ENCODE data around the gene PAX5.
A peak's percentile ranks its signal among the peaks of the same experiment; 100 is the strongest.

The PAX5 gene

DNA sequence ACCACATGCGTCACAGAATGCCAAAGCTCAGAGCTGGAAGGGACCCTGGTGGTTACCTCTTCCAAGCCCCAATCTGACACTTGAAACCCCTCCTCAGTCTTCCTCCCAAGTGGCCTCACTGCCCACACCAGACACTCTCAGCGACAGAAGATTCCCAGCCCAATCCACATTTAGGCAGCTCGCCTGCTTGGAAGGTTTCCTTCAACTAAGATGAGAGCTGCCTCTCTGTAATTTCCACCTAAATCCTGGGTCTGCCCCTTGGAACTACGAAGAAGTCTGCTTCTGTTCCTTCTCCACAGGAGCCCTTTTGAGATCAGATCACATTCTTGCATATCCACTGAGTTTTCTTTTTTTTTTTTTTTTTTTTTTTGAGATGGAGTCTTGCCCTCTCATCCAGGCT is 83.7 kb downstream of the PAX5 start:
- no peak for DNase-seq

- DNase-seq, result no peak
Observed at GRCh38 chr9:36949466-36949865, 84.6 kb downstream of the PAX5 start.

- no peak for DNase-seq
Observed at GRCh38 chr9:36948051-36948450, 86.0 kb downstream of the PAX5 start.

DNA sequence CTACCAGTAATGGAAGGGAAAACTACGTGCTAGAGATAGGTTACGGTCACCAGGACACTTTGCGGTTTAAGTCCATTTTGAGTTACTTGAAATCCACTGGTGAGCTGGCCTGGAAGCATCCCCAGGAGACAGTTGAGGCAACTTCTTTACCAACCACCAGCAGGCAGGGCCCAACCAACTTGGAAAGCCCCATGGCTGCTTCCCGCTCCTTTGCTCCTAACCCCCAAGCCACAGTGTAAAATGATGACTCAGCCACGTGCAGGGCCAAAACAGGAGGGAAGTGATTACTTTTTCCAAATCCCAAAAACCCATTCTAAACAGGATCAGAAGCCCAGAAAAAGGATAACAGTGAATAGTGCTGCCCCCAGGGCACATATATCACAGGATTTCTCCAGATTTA is 87.4 kb downstream of the PAX5 start:
- DNase-seq, result no peak

DNA sequence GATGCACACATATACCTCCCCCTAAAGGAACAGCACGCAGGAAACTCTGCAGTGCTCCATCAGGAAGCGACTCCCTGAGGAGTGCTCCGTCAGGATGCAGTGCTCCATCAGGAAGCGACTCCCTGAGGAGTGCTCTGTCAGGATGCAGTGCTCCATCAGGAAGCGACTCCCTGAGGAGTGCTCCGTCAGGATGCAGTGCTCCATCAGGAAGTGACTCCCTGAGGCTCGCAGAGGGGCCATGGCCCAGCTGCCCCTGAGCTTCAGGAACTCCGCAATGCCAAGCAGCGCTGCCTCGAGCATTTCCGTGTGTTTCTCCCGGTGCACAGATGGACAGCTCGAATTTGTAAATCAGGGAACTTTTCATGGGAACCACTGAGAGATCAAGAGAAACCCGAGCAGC is 88.1 kb downstream of the PAX5 start:
- DNase-seq, result no peak

DNA sequence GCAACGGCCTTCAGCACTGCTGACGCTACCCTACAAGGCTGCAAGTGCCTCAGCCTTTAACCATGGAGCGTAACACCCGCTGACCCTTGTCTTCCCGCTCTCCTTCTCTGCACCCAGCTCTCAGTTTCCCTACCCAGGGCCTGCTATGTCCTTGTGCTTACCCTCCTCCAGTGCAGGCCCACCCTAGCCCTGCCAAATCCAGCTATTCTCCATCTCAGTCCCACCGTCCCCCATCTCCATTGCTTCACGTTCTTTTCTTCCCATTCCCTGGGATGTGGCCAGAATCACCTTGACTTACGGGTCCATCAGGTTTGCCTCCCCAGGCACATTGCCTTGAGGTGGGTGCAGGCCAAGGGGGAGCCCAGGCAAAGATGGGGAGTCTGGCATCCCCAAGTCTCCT is 91.2 kb downstream of the PAX5 start:
- DNase-seq, result no peak

DNA sequence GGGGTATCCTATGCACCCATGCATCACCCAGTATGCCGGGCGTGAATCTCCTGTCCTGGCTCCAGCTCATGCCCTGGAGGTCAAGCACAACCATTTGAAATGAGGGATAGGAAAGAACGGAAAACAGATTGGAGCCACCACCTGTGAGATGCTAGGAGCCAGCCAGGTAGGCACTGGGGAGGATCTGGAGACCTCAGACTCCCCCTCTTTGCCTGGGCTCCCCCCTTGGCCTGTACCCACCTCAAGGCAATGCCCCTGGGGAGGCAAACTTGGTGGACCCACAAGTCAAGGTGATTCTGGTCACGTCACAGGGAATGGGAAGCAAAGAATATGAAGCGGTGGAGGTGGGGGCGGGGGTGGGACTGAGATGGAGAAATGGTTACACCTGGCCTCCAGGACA is 92.6 kb downstream of the PAX5 start:
- no peak for DNase-seq

DNA sequence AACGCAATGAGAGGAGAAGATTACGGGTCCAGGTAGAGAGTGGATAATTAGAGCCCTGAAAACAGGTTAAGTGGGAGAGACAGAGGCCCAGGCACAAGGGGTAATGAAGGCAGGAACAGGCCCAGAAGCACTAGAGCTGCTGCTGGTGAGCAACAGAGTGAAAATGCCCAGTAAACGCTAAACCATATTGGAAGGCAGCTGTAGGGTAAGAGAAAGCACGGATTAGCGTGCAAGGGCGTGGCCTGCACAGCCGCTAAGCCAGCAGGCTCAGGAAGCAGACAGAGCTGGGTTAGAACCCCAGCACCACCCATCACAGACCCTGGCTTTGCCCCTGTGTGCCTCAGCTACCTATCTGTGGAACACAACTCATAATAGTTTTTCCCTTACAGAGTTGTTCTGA is 93.2 kb downstream of the PAX5 start:
- no peak for DNase-seq

DNA sequence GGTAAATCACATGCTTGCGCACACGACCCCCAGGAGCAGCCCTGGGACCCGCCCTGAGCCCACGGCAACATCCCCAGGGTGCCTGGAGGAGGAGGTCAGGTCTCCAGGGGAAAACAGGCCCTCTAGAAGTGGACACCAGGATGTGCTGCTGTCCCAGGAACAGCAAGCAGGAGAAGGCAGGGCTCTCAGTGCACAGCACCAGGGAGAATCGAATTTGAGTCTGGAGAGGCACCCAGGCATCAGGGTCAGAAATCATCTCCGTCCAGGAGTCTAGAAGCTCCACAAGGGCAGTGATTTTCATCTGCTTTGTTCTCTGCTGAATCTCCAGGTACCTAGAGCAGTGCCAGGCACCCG is 93.6 kb downstream of the PAX5 start:
- no peak for DNase-seq

DNA sequence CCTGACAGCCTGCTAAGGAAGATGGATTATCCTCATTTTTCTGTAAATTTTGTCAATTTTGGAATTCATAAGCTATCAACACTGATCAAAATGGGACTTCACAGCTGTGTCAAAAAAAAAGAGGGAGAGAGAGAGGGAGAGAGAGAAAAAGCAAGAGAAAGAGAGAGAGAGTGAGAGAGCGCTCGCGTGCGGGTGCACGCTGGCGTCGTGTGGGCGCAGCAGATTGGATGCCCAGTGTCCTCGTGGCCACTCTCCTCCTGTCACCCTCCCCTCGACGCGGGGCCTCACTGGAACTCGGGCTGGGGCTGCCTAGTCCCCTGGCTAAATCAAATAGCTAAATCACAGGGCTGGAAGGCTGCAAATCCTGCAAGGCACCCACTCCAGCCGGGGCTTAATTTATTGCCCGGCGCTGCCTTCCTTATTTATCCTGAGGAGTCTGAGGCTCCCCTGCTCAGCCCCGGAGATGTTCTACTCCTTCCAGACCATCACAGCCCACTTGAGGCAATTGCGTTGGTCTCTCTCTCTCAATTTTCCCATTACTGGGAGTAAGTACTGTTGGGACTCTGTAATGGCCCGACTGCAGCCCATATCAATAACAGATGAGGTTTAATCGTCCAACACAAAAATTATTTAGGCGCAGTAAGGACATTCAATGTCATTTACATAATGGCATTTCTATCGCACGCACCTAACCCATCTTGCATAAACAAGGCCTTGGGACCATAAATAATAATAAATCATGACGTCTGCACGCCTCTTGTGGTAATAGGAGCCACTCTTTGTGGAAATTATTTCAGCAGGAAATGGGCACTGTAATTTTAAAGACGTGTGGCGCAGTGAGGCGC is 94.2 kb downstream of the PAX5 start:
- DNase-seq, result no peak

GRCh38 chr9:36939214-36939613 is 94.9 kb downstream of the PAX5 start:
- no peak for DNase-seq

GRCh38 chr9:36938617-36939016 is 95.5 kb downstream of the PAX5 start:
- no peak for DNase-seq

- DNase-seq, result no peak
Observed at GRCh38 chr9:36937951-36938350, 96.1 kb downstream of the PAX5 start.

DNA sequence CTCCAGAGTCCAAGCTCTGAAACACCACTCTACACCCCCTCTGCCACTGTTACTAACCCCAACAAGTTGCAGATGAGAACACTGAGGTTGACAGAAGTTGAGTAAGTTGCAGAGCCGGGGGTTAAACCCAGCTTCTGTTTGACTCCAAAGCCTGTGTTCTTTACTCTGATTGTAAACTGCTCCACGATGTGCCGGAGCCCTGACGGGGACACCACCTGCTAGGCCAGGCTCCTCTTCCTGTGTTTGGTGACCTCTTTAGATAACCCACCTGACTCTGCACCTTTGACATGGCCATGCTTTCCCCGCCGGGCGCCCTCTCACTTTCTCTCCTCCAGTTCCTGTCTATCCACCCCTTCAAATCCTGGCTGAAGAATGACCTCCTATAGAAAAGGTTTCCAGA is 96.7 kb downstream of the PAX5 start:
- no peak for DNase-seq

GRCh38 chr9:36936498-36936831 is 97.6 kb downstream of the PAX5 start:
- no peak for DNase-seq

DNA sequence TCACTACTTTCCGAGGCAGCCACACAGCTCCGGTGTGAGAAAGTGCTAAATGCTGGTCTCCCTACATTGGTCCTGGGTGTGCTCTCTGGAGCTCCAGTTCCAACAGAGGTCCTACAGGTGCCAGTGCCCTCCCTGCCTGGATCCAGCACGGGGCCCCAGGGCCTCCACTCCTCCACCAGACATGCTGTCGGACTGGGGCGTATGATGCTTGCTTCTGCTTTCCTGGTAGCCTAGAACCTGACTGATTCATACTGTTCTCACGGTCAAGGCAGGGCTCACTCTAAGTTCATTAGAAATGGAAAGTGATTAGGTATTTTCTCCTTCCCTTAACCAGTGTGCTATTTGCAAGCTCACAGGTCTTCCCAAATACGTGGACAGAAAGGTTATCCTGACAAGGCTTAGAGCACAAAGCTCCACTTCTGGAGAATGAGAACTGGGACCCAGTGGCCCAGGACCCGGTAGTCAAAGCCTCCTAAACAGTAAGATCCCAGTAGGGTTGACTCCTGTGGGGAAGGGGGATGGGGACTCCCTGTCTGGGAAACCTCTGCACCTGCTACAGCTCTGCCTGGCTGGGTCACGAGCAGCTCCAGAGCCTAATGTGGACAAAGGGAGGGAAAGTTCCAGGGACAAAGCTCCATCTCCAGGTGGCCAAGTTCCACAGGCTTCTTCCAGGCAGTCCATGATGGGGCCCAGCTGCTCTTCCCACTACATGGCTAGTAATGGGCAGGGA is 98.1 kb downstream of the PAX5 start:
- DNase-seq, result no peak

- DNase-seq, result no peak
Observed at GRCh38 chr9:36935332-36935731, 98.7 kb downstream of the PAX5 start.

GRCh38 chr9:36934478-36935065 is 99.5 kb downstream of the PAX5 start:
- DNase-seq, result no peak

GRCh38 chr9:36933676-36934215 is 100.3 kb downstream of the PAX5 start:
- no peak for DNase-seq

DNA sequence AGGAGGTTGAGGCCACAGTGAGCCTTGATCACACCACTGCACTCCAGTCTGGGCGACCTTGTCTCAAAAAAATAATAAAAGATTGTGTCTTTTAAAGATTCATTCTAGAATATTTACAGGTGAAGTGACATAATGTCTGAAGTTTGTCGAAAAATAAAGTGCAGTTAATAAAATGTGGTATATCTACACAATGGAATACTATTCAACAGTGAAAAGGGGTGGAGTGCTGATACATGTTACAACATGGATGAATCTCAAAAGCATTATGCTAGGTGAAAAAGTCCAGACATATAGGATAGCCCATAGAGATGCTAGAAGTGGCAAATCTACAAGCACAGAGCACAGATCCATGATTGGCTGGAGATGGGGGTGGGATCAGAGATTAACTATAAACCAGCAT is 101.9 kb downstream of the PAX5 start:
- DNase-seq, result no peak

- DNase-seq, result no peak
Observed at GRCh38 chr9:36930941-36931340, 103.1 kb downstream of the PAX5 start.

- no peak for DNase-seq
Observed at GRCh38 chr9:36929350-36929675, 104.8 kb downstream of the PAX5 start.

DNA sequence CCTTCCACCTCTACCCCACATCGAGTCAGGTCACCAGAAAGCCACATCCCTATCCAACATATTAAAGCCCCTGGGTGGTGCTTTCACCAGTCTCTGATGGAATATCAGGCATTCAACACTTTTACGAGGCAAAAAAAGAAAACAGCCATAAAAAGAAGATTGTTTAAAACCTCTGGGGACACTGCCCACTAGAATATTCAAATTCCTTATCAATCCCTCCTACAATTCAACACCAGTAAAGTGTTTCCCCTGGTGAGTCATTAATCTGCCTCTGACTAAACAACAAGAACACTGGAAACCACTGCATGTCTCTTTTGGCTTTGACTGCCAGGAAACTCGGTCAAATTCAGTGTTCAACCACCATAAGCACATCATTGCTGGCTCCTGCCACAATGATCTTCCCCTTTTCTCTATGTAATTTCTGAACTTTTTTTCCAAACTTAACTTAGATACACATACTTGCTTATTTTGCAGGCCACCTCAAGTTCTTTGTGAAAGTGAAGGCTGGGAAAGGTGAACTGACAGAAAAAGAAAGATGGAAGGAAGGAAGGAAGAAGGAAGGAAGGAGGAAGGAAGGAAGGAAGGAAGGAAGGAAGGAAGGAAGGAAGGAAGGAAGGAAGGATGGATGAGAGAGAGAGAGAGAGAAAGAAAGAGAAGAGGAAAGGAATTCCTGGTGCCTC is 105.3 kb downstream of the PAX5 start:
- DNase-seq, result peak; percentile 5

- DNase-seq, result no peak
Observed at GRCh38 chr9:36928210-36928609, 105.9 kb downstream of the PAX5 start.

Data from amniotic stem cell (primary cell).